Kidney (tissue), 14 donors: Measurements from ENCODE around the gene FERMT3. TPM values are rescaled to one million over a fixed set of nuclear protein-coding genes. Genes with fewer than 3 reads are reported as not detected.

Experiments
- DNase-seq, 5 donors: peaks; one replicate each; pipeline ENCODE4 v3.0.0-alpha.2; 2013 to 2020
- FAIRE-seq: peaks from 2 replicates; lab custom pipeline; 2012; peaks lifted over from hg19 to GRCh38; lab: Jason Lieb, UNC
- H3K27ac ChIP-seq, 2 donors: one replicate each; pipeline ENCODE4 v1.7.0; 2013; ENCODE audit warnings: low read depth in 2 of 2, low read length in 2 of 2, inconsistent platforms in 1 of 2
- H3K27me3 ChIP-seq: one replicate; pipeline ENCODE4 v1.7.1; 2013; ENCODE audit warnings: low read length, inconsistent platforms; ENCODE audit not compliant: control insufficient read depth, insufficient read depth
- H3K36me3 ChIP-seq, 3 donors: one replicate each; pipeline versions ENCODE4 v1.7.0 to v1.7.1; 2013; ENCODE audit warnings: low read length in 3 of 3, control low read depth in 1 of 3, inconsistent platforms in 1 of 3; ENCODE audit not compliant: insufficient read depth in 3 of 3, control insufficient read depth in 2 of 3
- H3K4me1 ChIP-seq, 3 donors: one replicate each; pipeline versions ENCODE4 v1.7.0 to v1.7.1; 2013; ENCODE audit warnings: low read length in 3 of 3, inconsistent platforms in 1 of 3, low read depth in 1 of 3; ENCODE audit not compliant: control insufficient read depth in 2 of 3, insufficient read depth in 2 of 3
- H3K4me3 ChIP-seq, 3 donors: one replicate each; pipeline versions ENCODE4 v1.7.0 to v1.8.1; 2013; ENCODE audit warnings: low read length in 3 of 3, control low read depth in 1 of 3, inconsistent platforms in 1 of 3
- H3K9ac ChIP-seq, 3 donors: one replicate each; pipeline versions ENCODE4 v1.7.0 to v1.7.1; 2013; ENCODE audit warnings: low read length in 3 of 3, control low read depth in 1 of 3, inconsistent platforms in 1 of 3
- H3K9me3 ChIP-seq, 3 donors: one replicate each; pipeline versions ENCODE4 v1.7.0 to v1.7.1; 2013; ENCODE audit warnings: low read length in 3 of 3, control low read depth in 1 of 3, inconsistent platforms in 1 of 3; ENCODE audit not compliant: control insufficient read depth in 2 of 3, insufficient read depth in 1 of 3
- CTCF ChIP-seq: IDR thresholded peaks from 3 replicates; pipeline ENCODE4 v1.5.1; 2012; ENCODE audit warnings: mild to moderate bottlenecking, moderate library complexity, borderline replicate concordance; ENCODE audit not compliant: insufficient read depth; ENCODE audit errors: extremely low read depth
- intact Hi-C: fragments of 100-400 bp; cut with DNase I; formaldehyde crosslinking; loops from one replicate; pipeline ENCODE4 v1.11.1; 2022
- polyA plus RNA-seq: library from polyadenylated mRNA; stranded (reverse); fragments of 350-450 nt; fragmentation: Illumina TruSeq; extraction: RNeasy Lipid Tissue Mini Kit (QIAGEN cat#74804); gene quantifications from one replicate; pipeline ENCODE4 v1.2.3, GENCODE V29; 2014; ENCODE audit warnings: low read depth, low replicate concordance; ENCODE audit not compliant: insufficient read depth
- total RNA-seq: library from RNA; stranded (reverse); fragmentation: NEBNext Ultra II Directional; extraction: Animal tissue kit (Norgen Biotek cat#: 25700); gene quantifications from one replicate; pipeline ENCODE4 v1.2.1, GENCODE V29; 2021
- donor health status: control.
- donor health status: control.
- donor health status: control.
- donor health status: control.
- donor health status: control.
- donor health status: DM: yes; HTN: yes; CAD: no.
- donor health status: Normal renal cell carcinoma (clear cell type).

Gene FERMT3
- total and polyA plus RNA-seq, 2 donors from 2014 or later = 11.8 to 36.3 TPM

DNA sequence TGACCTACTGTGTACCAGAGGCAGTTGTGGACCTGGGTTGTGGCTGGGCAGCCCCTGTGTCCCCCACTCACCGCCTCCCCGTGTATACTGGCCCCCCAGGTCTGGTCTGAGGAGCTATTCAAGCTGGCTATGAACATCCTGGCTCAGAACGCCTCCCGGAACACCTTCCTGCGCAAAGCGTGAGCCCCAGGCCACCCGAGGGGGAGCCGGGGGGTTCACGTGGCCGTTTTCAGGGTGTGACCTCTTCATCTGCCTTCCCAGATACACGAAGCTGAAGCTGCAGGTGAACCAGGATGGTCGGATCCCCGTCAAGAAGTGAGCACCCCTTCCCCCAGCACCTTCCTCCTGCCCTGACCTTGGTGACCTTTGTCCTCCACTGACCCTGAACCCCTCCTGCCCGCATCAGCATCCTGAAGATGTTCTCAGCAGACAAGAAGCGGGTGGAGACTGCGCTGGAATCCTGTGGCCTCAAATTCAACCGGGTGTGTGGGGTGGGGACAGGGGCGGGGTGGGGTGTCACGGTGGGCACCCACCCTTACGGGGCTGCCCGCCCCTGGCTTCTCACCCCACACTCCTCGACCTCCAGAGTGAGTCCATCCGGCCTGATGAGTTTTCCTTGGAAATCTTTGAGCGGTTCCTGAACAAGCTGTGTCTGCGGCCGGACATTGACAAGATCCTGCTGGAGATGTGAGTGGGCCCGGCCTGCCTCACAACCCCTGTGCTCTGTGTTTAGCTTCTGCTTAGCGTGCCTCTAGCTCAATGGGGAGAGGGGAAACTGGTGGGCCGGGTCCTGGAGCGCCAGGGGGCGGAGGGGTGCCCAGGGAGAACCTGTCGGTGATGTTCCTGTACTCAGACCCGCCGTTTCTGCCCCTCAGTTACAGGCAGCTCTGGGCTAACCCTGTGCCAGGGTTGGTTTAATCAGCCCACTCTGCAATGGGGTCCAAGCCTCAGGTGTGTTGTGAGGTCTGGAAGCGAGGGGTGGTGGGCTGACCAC, 48.9 kb downstream of the FERMT3 start:
- FAIRE-seq (no peak), DNase-seq (peak in 1 of 5 donors; percentile 54)
- no peak overlapping the region for H3K27ac ChIP-seq
- H3K4me3 ChIP-seq = no peak overlapping the region
- H3K27me3 ChIP-seq = no peaks in the 10 kb centered on the region
- H3K9ac ChIP-seq = no peak overlapping the region
- intact Hi-C loops = no loop called here
- TF ChIP-seq CTCF = no peak
- H3K9me3 ChIP-seq = no peaks in the 10 kb centered on the region
- peaks cover 0 to 6% (median 6%) of the 10 kb centered on the region in 3 donors for H3K36me3 ChIP-seq
- peaks cover 0 to 20% (median 5%) of the 10 kb centered on the region in 3 donors for H3K4me1 ChIP-seq

- no peak for FAIRE-seq
- no peaks in the 10 kb centered on the region for H3K9me3 ChIP-seq
- H3K27me3 ChIP-seq = no peaks in the 10 kb centered on the region
- H3K27ac ChIP-seq = no peak overlapping the region
- intact Hi-C loops = no loop called here
- no peak overlapping the region for H3K9ac ChIP-seq
- peaks cover 0 to 6% (median 6%) of the 10 kb centered on the region in 3 donors for H3K36me3 ChIP-seq
- no peak overlapping the region for H3K4me3 ChIP-seq
- peaks cover 0 to 14% (median 5%) of the 10 kb centered on the region in 3 donors for H3K4me1 ChIP-seq
- peak in 1 of 5 donors; percentile 61 for DNase-seq
- no peak for TF ChIP-seq CTCF
Measured at GRCh38 chr11:64256300-64256699, 49.8 kb downstream of the FERMT3 start.

- Histone ChIP-seq H3K27me3 (no peaks in the 10 kb centered on the region), H3K9ac (no peak overlapping the region), H3K36me3 (peaks cover 0 to 6% (median 6%) of the 10 kb centered on the region in 3 donors), H3K9me3 (no peaks in the 10 kb centered on the region), H3K4me3 (no peak overlapping the region), H3K4me1 (peaks cover 0 to 3% (median 0%) of the 10 kb centered on the region in 3 donors), H3K27ac (no peak overlapping the region)
- DNase-seq (peak in 1 of 5 donors; percentile 67), FAIRE-seq (no peak)
- no peak for TF ChIP-seq CTCF
- intact Hi-C loops = no loop called here
Measured at GRCh38 chr11:64258356-64258755, 51.8 kb downstream of the FERMT3 start.
